Mesendoderm (in vitro differentiated cells): ENCODE measurements around the gene PEX19.
A peak's percentile ranks its signal among the peaks of the same experiment; 100 is the strongest.

Source experiments
- DNase-seq: peaks from one replicate; pipeline ENCODE4 v3.0.0; 2013
- H2AK5ac ChIP-seq: 2 replicates; pipeline ENCODE4 v1.6.1; 2013; ENCODE audit warnings: low read length, inconsistent platforms
- H2BK120ac ChIP-seq: 2 replicates; pipeline ENCODE4 v1.6.1; 2013; ENCODE audit warnings: low read depth, mild to moderate bottlenecking, low read length, moderate library complexity, mixed read lengths
- H2BK15ac ChIP-seq: replicated peaks from 2 replicates; pipeline ENCODE4 v1.6.1; 2013; ENCODE audit warnings: low read depth, mild to moderate bottlenecking, moderate library complexity
- H2BK5ac ChIP-seq: 2 replicates; pipeline ENCODE4 v1.6.1; 2013; ENCODE audit warnings: low read length, inconsistent platforms
- H3K18ac ChIP-seq: 2 replicates; pipeline ENCODE4 v1.6.1; 2013; ENCODE audit warnings: mild to moderate bottlenecking, low read length, mixed read lengths
- H3K23ac ChIP-seq: one replicate; pipeline ENCODE4 v1.6.1; 2013; ENCODE audit warnings: low read length
- H3K27ac ChIP-seq: 2 replicates; pipeline ENCODE4 v1.5.1; 2013; ENCODE audit warnings: low read depth, mild to moderate bottlenecking, inconsistent platforms, low read length, moderate library complexity
- H3K27me3 ChIP-seq: 2 replicates; pipeline ENCODE4 v1.6.1; 2013; ENCODE audit warnings: low read length, control low read depth, mild to moderate bottlenecking, inconsistent platforms; ENCODE audit not compliant: insufficient read depth, poor library complexity
- H3K36me3 ChIP-seq: 2 replicates; pipeline ENCODE4 v1.6.1; 2013; ENCODE audit warnings: low read length, inconsistent platforms; ENCODE audit not compliant: control insufficient read depth, insufficient read depth
- H3K4ac ChIP-seq: one replicate; pipeline ENCODE4 v1.6.1; 2013; ENCODE audit warnings: low read depth, mild to moderate bottlenecking, low read length, moderate library complexity
- H3K4me1 ChIP-seq: 2 replicates; pipeline ENCODE4 v1.6.1; 2013; ENCODE audit warnings: low read depth, low read length, inconsistent platforms; ENCODE audit not compliant: control insufficient read depth
- H3K4me2 ChIP-seq: 2 replicates; pipeline ENCODE4 v1.6.1; 2013; ENCODE audit warnings: low read length
- H3K4me3 ChIP-seq: 2 replicates; pipeline ENCODE4 v1.5.1; 2013; ENCODE audit warnings: mild to moderate bottlenecking, low read length
- H3K56ac ChIP-seq: one replicate; pipeline ENCODE4 v1.6.1; 2013; ENCODE audit warnings: low read length
- H3K79me1 ChIP-seq: 2 replicates; pipeline ENCODE4 v1.6.1; 2013; ENCODE audit warnings: low read length, inconsistent platforms
- H3K79me2 ChIP-seq: 2 replicates; pipeline ENCODE4 v1.6.1; 2013; ENCODE audit warnings: mild to moderate bottlenecking, low read length; ENCODE audit not compliant: control insufficient read depth, insufficient read depth
- H3K9ac ChIP-seq: 2 replicates; pipeline ENCODE4 v1.6.1; 2013; ENCODE audit warnings: low read length, inconsistent platforms
- H4K5ac ChIP-seq: one replicate; pipeline ENCODE4 v1.6.1; 2013; ENCODE audit warnings: low read length
- H4K8ac ChIP-seq: one replicate; pipeline ENCODE4 v1.6.1; 2013; ENCODE audit warnings: low read depth, mild to moderate bottlenecking, control low read depth, low read length, moderate library complexity
- WGBS: extraction: QIAGEN DNeasy Blood & Tissue Kit; methylation state at CpG from one replicate; pipeline ENCODE4 v1.1.7; 2013; ENCODE audit warnings: low lambda C conversion rate, missing lambda C conversion rate; ENCODE audit not compliant: insufficient coverage; ENCODE audit errors: extremely low coverage; 5-methylcytosine and 5-hydroxymethylcytosine counted together

The PEX19 gene

GRCh38 chr1:160267284-160267991 is 17.5 kb downstream of the PEX19 start:
- no peak overlapping the region for H4K5ac ChIP-seq
- H2BK120ac ChIP-seq: no peak overlapping the region
- no CpG with 5 or more reads among the region's 10 CpGs for WGBS
- H3K4me1 ChIP-seq: no peaks in the 10 kb centered on the region
- H3K27me3 ChIP-seq: peaks cover 2% of the 10 kb centered on the region
- no peak overlapping the region for H3K23ac ChIP-seq
- H2AK5ac ChIP-seq: no peak overlapping the region
- no peak overlapping the region for H3K4me3 ChIP-seq
- DNase-seq: no peak
- no peaks in the 10 kb centered on the region for H3K79me1 ChIP-seq
- H3K27ac ChIP-seq: no peak overlapping the region
- no peak overlapping the region for H3K18ac ChIP-seq
- H3K9ac ChIP-seq: no peak overlapping the region
- H3K79me2 ChIP-seq: no peaks in the 10 kb centered on the region
- no peak overlapping the region for H2BK5ac ChIP-seq
- no peak overlapping the region for H2BK15ac ChIP-seq
- H4K8ac ChIP-seq: no peak overlapping the region
- no peak overlapping the region for H3K56ac ChIP-seq
- H3K4me2 ChIP-seq: no peak overlapping the region
- H3K4ac ChIP-seq: no peak overlapping the region
- no peaks in the 10 kb centered on the region for H3K36me3 ChIP-seq

GRCh38 chr1:160264795-160265307 is 20.1 kb downstream of the PEX19 start:
- WGBS: no CpG with 5 or more reads among the region's 4 CpGs
- H3K79me2 ChIP-seq: peaks cover 11% of the 10 kb centered on the region

GRCh38 chr1:160261893-160262794 is 22.8 kb downstream of the PEX19 start, which contains the start of gene DCAF8:
Gene DCAF8, minus strand, starts transcription at chr1:160262549. Its CDS starts 18,541 bp downstream, at chr1:160244008.
- peaks cover 26% of the 10 kb centered on the region for H3K79me2 ChIP-seq
- peak within 1 kb of the TSS; percentile 91 for H4K5ac ChIP-seq
- H3K27me3 ChIP-seq: no peaks in the 10 kb centered on the region
- H3K56ac ChIP-seq: peak within 1 kb of the TSS; percentile 94
- H4K8ac ChIP-seq: peak within 1 kb of the TSS; percentile 60
- peak within 1 kb of the TSS; percentile 86 for H3K4me2 ChIP-seq
- H3K36me3 ChIP-seq: no peaks in the 10 kb centered on the region
- H3K23ac ChIP-seq: peak within 1 kb of the TSS; percentile 85
- H3K4ac ChIP-seq: peak within 1 kb of the TSS; percentile 41
- H2AK5ac ChIP-seq: no peak within 1 kb of the TSS
- peak within 1 kb of the TSS; percentile 92 for H3K9ac ChIP-seq
- H2BK5ac ChIP-seq: peak within 1 kb of the TSS; percentile 65
- H3K4me3 ChIP-seq: peak within 1 kb of the TSS; percentile 64
- no peaks in the 10 kb centered on the region for H3K4me1 ChIP-seq
- WGBS: no CpG with 5 or more reads among the region's 67 CpGs
- peak; percentile 99 for DNase-seq
- H2BK15ac ChIP-seq: no peak within 1 kb of the TSS
- H3K27ac ChIP-seq: peak within 1 kb of the TSS; percentile 65
- H3K18ac ChIP-seq: peak within 1 kb of the TSS; percentile 23
- H3K79me1 ChIP-seq: peaks cover 6% of the 10 kb centered on the region
- no peak within 1 kb of the TSS for H2BK120ac ChIP-seq

More at GRCh38 chr1:160264795-160265307, 20.1 kb downstream of the PEX19 start:
- Histone ChIP-seq H2BK15ac (no peak overlapping the region), H3K36me3 (no peaks in the 10 kb centered on the region), H2BK5ac (no peak overlapping the region), H3K79me1 (peaks cover 3% of the 10 kb centered on the region), H4K5ac (no peak overlapping the region), H3K4me2 (no peak overlapping the region), H3K9ac (no peak overlapping the region), H3K4ac (no peak overlapping the region), H3K23ac (no peak overlapping the region), H3K4me1 (no peaks in the 10 kb centered on the region), H3K4me3 (no peak overlapping the region), H3K27ac (no peak overlapping the region), H3K56ac (no peak overlapping the region), H2AK5ac (no peak overlapping the region), H4K8ac (no peak overlapping the region), H3K27me3 (no peaks in the 10 kb centered on the region), H3K18ac (no peak overlapping the region), H2BK120ac (no peak overlapping the region)
- no peak for DNase-seq

GRCh38 chr1:160261556-160261892 is 23.4 kb downstream of the PEX19 start:
- Histone ChIP-seq H3K9ac (peak overlapping the region; percentile 86), H3K4me1 (no peaks in the 10 kb centered on the region), H3K4me2 (peak overlapping the region; percentile 47), H3K36me3 (no peaks in the 10 kb centered on the region), H3K23ac (no peak overlapping the region), H4K8ac (no peak overlapping the region), H2BK5ac (no peak overlapping the region), H2BK15ac (no peak overlapping the region), H3K27me3 (no peaks in the 10 kb centered on the region), H3K18ac (no peak overlapping the region), H4K5ac (no peak overlapping the region), H2BK120ac (no peak overlapping the region), H3K4ac (no peak overlapping the region), H3K56ac (peak overlapping the region; percentile 94), H3K79me1 (peaks cover 6% of the 10 kb centered on the region), H3K27ac (peak overlapping the region; percentile 65), H3K4me3 (peak overlapping the region; percentile 64), H3K79me2 (peaks cover 28% of the 10 kb centered on the region), H2AK5ac (no peak overlapping the region)
- DNase-seq: peak; percentile 88
- no CpG with 5 or more reads among the region's 8 CpGs for WGBS

GRCh38 chr1:160260406-160261382 is 24.2 kb downstream of the PEX19 start:
- no peak overlapping the region for H3K4ac ChIP-seq
- H4K8ac ChIP-seq: no peak overlapping the region
- no peak overlapping the region for H2AK5ac ChIP-seq
- no peak overlapping the region for H4K5ac ChIP-seq
- H3K79me2 ChIP-seq: peaks cover 28% of the 10 kb centered on the region
- DNase-seq: peak; percentile 27
- no CpG with 5 or more reads among the region's 6 CpGs for WGBS
- no peaks in the 10 kb centered on the region for H3K27me3 ChIP-seq
- H3K36me3 ChIP-seq: no peaks in the 10 kb centered on the region
- H2BK5ac ChIP-seq: no peak overlapping the region
- no peak overlapping the region for H3K27ac ChIP-seq
- H3K9ac ChIP-seq: peak overlapping the region; percentile 38
- no peak overlapping the region for H3K18ac ChIP-seq
- no peak overlapping the region for H2BK120ac ChIP-seq
- peak overlapping the region; percentile 19 for H3K4me2 ChIP-seq
- peaks cover 6% of the 10 kb centered on the region for H3K79me1 ChIP-seq
- H3K4me3 ChIP-seq: no peak overlapping the region
- no peak overlapping the region for H3K23ac ChIP-seq
- H3K56ac ChIP-seq: peak overlapping the region; percentile 36
- H2BK15ac ChIP-seq: no peak overlapping the region
- no peaks in the 10 kb centered on the region for H3K4me1 ChIP-seq
